Measurements from ENCODE around the gene PPP1R1C.

DNA sequence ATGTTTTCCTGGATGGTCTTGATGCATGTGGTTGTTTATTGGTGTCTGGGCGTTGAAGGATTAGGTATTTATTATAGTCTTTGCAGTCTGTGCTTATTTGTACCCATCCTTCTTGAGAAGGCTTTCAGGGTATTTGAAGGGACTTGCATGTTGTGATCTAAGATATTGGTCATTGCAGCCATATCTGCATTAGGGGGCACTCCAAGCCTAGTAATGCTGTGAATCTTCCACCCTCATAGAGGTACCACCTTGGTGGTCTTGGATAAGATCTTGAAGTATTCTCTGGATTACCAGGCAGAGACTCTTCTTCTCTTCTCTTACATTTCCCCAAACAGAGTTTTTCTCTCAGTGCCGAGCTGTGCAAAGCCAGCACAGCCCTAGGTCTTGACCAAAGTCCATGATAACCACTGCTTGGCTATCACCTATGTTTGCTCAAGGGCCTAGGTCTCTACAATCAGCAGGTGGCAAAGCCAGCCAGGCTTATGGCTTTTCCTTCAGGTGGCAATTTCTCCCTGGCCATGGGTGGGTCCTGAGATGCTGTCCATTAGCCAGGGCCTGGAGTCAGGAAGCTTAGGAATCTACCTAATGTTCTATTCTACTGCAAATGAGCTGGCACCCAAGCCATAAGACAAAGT, 15.4 kb upstream of the PPP1R1C start:
- TF ChIP-seq CTCF (CRISPR knock-in tag; IDR thresholded peaks at IDR 0.05): peak; percentile 31; the same call in 1 of the 2 replicates
- TF ChIP-seq RNF2 (conservative IDR thresholded peaks at IDR 0.05; ENCODE audit: low read depth): no peak
- TF ChIP-seq FOXO1 (CRISPR knock-in tag; IDR thresholded peaks at IDR 0.05): no peak
